ENCODE measurements around the gene PTPRD. TPM values are rescaled to one million over a fixed set of nuclear protein-coding genes. Genes with fewer than 3 reads are reported as not detected.

The PTPRD gene
- total RNA-seq, 1 donor from 2014 or later = 136 TPM

DNA sequence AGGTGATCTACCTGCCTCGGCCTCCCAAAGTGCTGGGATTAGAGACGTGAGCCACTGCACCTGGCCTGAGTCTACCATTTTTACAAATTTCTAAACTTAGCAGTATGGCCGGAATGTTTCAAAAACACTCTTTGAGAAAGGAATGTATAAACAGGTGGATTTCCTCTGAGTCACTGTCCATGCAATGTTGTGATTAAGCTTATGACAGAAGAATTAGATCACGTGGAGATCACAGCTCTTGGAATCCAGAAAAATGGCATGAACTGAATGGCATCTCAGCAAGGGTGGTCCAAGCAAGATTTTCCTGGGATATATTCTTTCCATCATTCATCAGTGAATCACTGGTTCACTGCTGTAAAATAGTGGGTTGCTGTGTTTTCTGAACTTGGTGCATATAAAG, 865.0 kb downstream of the PTPRD start:
- H3K27ac Mint-ChIP-seq = no peak overlapping the region
- H3K4me3 Mint-ChIP-seq = no peak overlapping the region
- Histone ChIP-seq H2AFZ (replicated peaks) (no peak overlapping the region), H3K27me3 (no peaks in the 10 kb centered on the region), H3K9me3 (ENCODE audit: low read depth) (no peaks in the 10 kb centered on the region), H3K4me1 (peaks cover 4% of the 10 kb centered on the region), H4K20me1 (ENCODE audit: low read depth) (no peaks in the 10 kb centered on the region), H3K4me3 (no peak overlapping the region), H3K9ac (no peak overlapping the region), H3K36me3 (no peaks in the 10 kb centered on the region), H3K4me2 (no peak overlapping the region), H3K79me2 (ENCODE audit: low read depth) (no peaks in the 10 kb centered on the region), H3F3A (ENCODE audit: low read depth) (no peaks in the 10 kb centered on the region), H3K27ac (no peak overlapping the region)
- H3K27me3 Mint-ChIP-seq (ENCODE audit: insufficient read depth, low read depth) = no peaks in the 10 kb centered on the region
- no peak for DNase-seq (ENCODE audit: low spot score)
- H3K9me3 Mint-ChIP-seq = no peaks in the 10 kb centered on the region
- TF ChIP-seq EZH2 (IDR thresholded peaks at IDR 0.05) (no peak), EZH2phosphoT487 (IDR thresholded peaks at IDR 0.05) (no peak)
- TF ChIP-seq, protein P1, sequence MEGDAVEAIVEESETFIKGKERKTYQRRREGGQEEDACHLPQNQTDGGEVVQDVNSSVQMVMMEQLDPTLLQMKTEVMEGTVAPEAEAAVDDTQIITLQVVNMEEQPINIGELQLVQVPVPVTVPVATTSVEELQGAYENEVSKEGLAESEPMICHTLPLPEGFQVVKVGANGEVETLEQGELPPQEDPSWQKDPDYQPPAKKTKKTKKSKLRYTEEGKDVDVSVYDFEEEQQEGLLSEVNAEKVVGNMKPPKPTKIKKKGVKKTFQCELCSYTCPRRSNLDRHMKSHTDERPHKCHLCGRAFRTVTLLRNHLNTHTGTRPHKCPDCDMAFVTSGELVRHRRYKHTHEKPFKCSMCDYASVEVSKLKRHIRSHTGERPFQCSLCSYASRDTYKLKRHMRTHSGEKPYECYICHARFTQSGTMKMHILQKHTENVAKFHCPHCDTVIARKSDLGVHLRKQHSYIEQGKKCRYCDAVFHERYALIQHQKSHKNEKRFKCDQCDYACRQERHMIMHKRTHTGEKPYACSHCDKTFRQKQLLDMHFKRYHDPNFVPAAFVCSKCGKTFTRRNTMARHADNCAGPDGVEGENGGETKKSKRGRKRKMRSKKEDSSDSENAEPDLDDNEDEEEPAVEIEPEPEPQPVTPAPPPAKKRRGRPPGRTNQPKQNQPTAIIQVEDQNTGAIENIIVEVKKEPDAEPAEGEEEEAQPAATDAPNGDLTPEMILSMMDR (IDR thresholded peaks at IDR 0.05) = no peak
- no peaks in the 10 kb centered on the region for H3K4me1 Mint-ChIP-seq
- no peaks in the 10 kb centered on the region for H3K36me3 Mint-ChIP-seq

- H3K9me3 ChIP-seq (ENCODE audit: low read depth) = no peaks in the 10 kb centered on the region
- H3K79me2 ChIP-seq (ENCODE audit: low read depth) = no peaks in the 10 kb centered on the region
- no peak overlapping the region for H3K27ac ChIP-seq
- no peak overlapping the region for H2AFZ ChIP-seq (replicated peaks)
- no peak overlapping the region for H3K4me2 ChIP-seq
- TF ChIP-seq EZH2 (IDR thresholded peaks at IDR 0.05) (no peak), EZH2phosphoT487 (IDR thresholded peaks at IDR 0.05) (no peak)
- TF ChIP-seq, protein P1 (IDR thresholded peaks at IDR 0.05) = no peak
- H3K9me3 Mint-ChIP-seq = no peaks in the 10 kb centered on the region
- H3K27me3 Mint-ChIP-seq (ENCODE audit: insufficient read depth, low read depth) = no peaks in the 10 kb centered on the region
- H3F3A ChIP-seq (ENCODE audit: low read depth) = no peaks in the 10 kb centered on the region
- H3K9ac ChIP-seq = no peak overlapping the region
- H3K36me3 ChIP-seq = no peaks in the 10 kb centered on the region
- no peaks in the 10 kb centered on the region for H4K20me1 ChIP-seq (ENCODE audit: low read depth)
- no peak overlapping the region for H3K4me3 Mint-ChIP-seq
- no peaks in the 10 kb centered on the region for H3K36me3 Mint-ChIP-seq
- H3K4me3 ChIP-seq = no peak overlapping the region
- H3K4me1 ChIP-seq = peaks cover 4% of the 10 kb centered on the region
- H3K27ac Mint-ChIP-seq = no peak overlapping the region
- no peak for DNase-seq (ENCODE audit: low spot score)
- no peaks in the 10 kb centered on the region for H3K27me3 ChIP-seq
- H3K4me1 Mint-ChIP-seq = no peaks in the 10 kb centered on the region
Observed at GRCh38 chr9:9746826-9747225, 866.0 kb downstream of the PTPRD start.

GRCh38 chr9:9743822-9744221, 869.0 kb downstream of the PTPRD start:
- H3K4me2 ChIP-seq = no peak overlapping the region
- H3F3A ChIP-seq (ENCODE audit: low read depth) = no peaks in the 10 kb centered on the region
- no peaks in the 10 kb centered on the region for H3K27me3 Mint-ChIP-seq (ENCODE audit: insufficient read depth, low read depth)
- no peak for DNase-seq (ENCODE audit: low spot score)
- H3K27ac ChIP-seq = no peak overlapping the region
- H3K27me3 ChIP-seq = no peaks in the 10 kb centered on the region
- no peaks in the 10 kb centered on the region for H3K79me2 ChIP-seq (ENCODE audit: low read depth)
- no peaks in the 10 kb centered on the region for H3K9me3 Mint-ChIP-seq
- no peaks in the 10 kb centered on the region for H3K36me3 Mint-ChIP-seq
- H3K9ac ChIP-seq = no peak overlapping the region
- H3K36me3 ChIP-seq = no peaks in the 10 kb centered on the region
- H3K4me1 Mint-ChIP-seq = no peaks in the 10 kb centered on the region
- no peak overlapping the region for H3K4me3 Mint-ChIP-seq
- no peak overlapping the region for H3K4me3 ChIP-seq
- no peaks in the 10 kb centered on the region for H4K20me1 ChIP-seq (ENCODE audit: low read depth)
- H3K4me1 ChIP-seq = peaks cover 4% of the 10 kb centered on the region
- H3K27ac Mint-ChIP-seq = no peak overlapping the region
- H2AFZ ChIP-seq (replicated peaks) = no peak overlapping the region
- TF ChIP-seq, protein P1 (IDR thresholded peaks at IDR 0.05) = no peak
- TF ChIP-seq EZH2 (IDR thresholded peaks at IDR 0.05) = no peak
- H3K9me3 ChIP-seq (ENCODE audit: low read depth) = no peaks in the 10 kb centered on the region

- no peaks in the 10 kb centered on the region for H3K9me3 ChIP-seq (ENCODE audit: low read depth)
- H3K36me3 Mint-ChIP-seq = no peaks in the 10 kb centered on the region
- H3K27me3 ChIP-seq = no peaks in the 10 kb centered on the region
- DNase-seq (ENCODE audit: low spot score) = no peak
- H2AFZ ChIP-seq (replicated peaks) = no peak overlapping the region
- H3K27me3 Mint-ChIP-seq (ENCODE audit: insufficient read depth, low read depth) = no peaks in the 10 kb centered on the region
- no peak overlapping the region for H3K4me2 ChIP-seq
- H3K36me3 ChIP-seq = no peaks in the 10 kb centered on the region
- no peak overlapping the region for H3K4me3 ChIP-seq
- TF ChIP-seq EZH2 (IDR thresholded peaks at IDR 0.05) (no peak), EZH2phosphoT487 (IDR thresholded peaks at IDR 0.05) (no peak)
- TF ChIP-seq, protein P1 (IDR thresholded peaks at IDR 0.05) = no peak
- H4K20me1 ChIP-seq (ENCODE audit: low read depth) = no peaks in the 10 kb centered on the region
- H3K9ac ChIP-seq = no peak overlapping the region
- no peak overlapping the region for H3K4me3 Mint-ChIP-seq
- H3K4me1 ChIP-seq = no peaks in the 10 kb centered on the region
- H3K79me2 ChIP-seq (ENCODE audit: low read depth) = no peaks in the 10 kb centered on the region
- no peaks in the 10 kb centered on the region for H3K9me3 Mint-ChIP-seq
- no peak overlapping the region for H3K27ac Mint-ChIP-seq
- no peaks in the 10 kb centered on the region for H3K4me1 Mint-ChIP-seq
- H3K27ac ChIP-seq = no peak overlapping the region
- no peaks in the 10 kb centered on the region for H3F3A ChIP-seq (ENCODE audit: low read depth)
Observed at GRCh38 chr9:9730174-9730573, 882.6 kb downstream of the PTPRD start.

All from neural progenitor cell (in vitro differentiated cells).